Measurements from ENCODE around the gene IL17RA.

Gene IL17RA

DNA sequence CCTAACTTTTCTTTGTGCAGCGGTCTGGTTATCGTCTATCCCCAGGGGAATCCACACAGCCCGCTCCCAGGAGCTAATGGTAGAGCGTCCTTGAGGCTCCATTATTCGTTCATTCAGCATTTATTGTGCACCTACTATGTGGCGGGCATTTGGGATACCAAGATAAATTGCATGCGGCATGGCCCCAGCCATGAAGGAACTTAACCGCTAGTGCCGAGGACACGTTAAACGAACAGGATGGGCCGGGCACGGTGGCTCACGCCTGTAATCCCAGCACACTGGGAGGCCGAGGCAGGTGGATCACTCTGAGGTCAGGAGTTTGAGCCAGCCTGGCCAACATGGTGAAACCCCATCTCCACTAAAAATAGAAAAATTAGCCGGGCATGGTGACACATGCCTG lies 25.2 kb downstream of the IL17RA start:
- Histone ChIP-seq H3K4me3 (ENCODE audit: low read length) (no peak overlapping the region), H3K27ac (ENCODE audit: low read length) (no peak overlapping the region), H3K36me3 (ENCODE audit: insufficient read depth, low read depth, low read length) (no peaks in the 10 kb centered on the region), H3K27me3 (ENCODE audit: insufficient read depth, low read length) (no peaks in the 10 kb centered on the region), H3K4me1 (ENCODE audit: insufficient read depth, low read length) (no peaks in the 10 kb centered on the region), H3K9ac (ENCODE audit: low read depth, low read length) (no peak overlapping the region), H3K9me3 (ENCODE audit: insufficient read depth, low read depth, low read length) (no peaks in the 10 kb centered on the region)

DNA sequence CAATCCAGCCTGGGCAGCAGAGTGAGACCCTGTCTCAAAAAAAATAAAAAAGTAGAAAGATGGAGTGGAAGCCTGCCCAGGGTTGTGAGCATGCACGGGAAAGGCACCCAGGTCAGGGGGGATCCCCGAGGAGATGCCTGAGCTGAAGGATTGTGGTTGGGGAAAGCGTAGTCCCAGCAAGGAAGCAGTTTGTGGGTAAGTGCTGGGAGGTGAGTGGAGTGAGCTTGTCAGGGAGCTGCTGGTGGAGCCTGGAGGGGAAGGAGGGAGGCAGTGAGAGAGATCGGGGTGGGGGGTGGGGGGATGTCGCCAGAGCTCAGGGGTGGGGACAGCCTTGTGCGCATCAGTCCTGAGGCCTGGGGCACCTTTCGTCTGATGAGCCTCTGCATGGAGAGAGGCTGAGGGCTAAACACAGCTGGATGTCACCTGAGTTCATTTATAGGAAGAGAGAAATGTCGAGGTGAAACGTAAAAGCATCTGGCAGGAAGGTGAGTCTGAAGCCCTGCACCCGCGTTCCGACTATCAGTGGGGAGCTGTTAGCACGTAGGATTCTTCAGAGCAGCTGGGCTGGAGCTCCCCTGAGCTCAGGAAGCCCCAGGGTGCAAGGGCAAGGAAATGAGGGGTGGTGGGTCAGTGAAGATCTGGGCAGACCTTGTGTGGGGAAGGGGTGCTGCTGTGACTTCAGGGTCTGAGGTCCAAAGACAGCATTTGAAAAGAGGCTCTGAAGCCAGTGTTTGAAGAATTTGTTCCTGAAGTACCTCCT lies 26.2 kb downstream of the IL17RA start:
- Histone ChIP-seq H3K4me1 (ENCODE audit: insufficient read depth, low read length) (no peaks in the 10 kb centered on the region), H3K9me3 (ENCODE audit: insufficient read depth, low read depth, low read length) (no peaks in the 10 kb centered on the region), H3K9ac (ENCODE audit: low read depth, low read length) (no peak overlapping the region), H3K27ac (ENCODE audit: low read length) (no peak overlapping the region), H3K36me3 (ENCODE audit: insufficient read depth, low read depth, low read length) (no peaks in the 10 kb centered on the region), H3K27me3 (ENCODE audit: insufficient read depth, low read length) (no peaks in the 10 kb centered on the region), H3K4me3 (ENCODE audit: low read length) (no peak overlapping the region)

GRCh38 chr22:17112491-17113042 lies 27.8 kb downstream of the IL17RA start:
- peaks cover 4% of the 10 kb centered on the region; the same call in 1 of the 2 replicates for H3K4me1 ChIP-seq (ENCODE audit: insufficient read depth, low read length)
- no peaks in the 10 kb centered on the region for H3K36me3 ChIP-seq (ENCODE audit: insufficient read depth, low read depth, low read length)
- no peak overlapping the region for H3K4me3 ChIP-seq (ENCODE audit: low read length)
- H3K9ac ChIP-seq (ENCODE audit: low read depth, low read length): no peak overlapping the region
- H3K27ac ChIP-seq (ENCODE audit: low read length): no peak overlapping the region
- no peaks in the 10 kb centered on the region for H3K27me3 ChIP-seq (ENCODE audit: insufficient read depth, low read length)
- H3K9me3 ChIP-seq (ENCODE audit: insufficient read depth, low read depth, low read length): no peaks in the 10 kb centered on the region

- Histone ChIP-seq H3K4me3 (ENCODE audit: low read length) (no peak overlapping the region), H3K9ac (ENCODE audit: low read depth, low read length) (no peak overlapping the region), H3K4me1 (ENCODE audit: insufficient read depth, low read length) (peaks cover 4% of the 10 kb centered on the region; the same call in 1 of the 2 replicates), H3K36me3 (ENCODE audit: insufficient read depth, low read depth, low read length) (no peaks in the 10 kb centered on the region), H3K27ac (ENCODE audit: low read length) (no peak overlapping the region), H3K27me3 (ENCODE audit: insufficient read depth, low read length) (no peaks in the 10 kb centered on the region), H3K9me3 (ENCODE audit: insufficient read depth, low read depth, low read length) (no peaks in the 10 kb centered on the region)
Measured at GRCh38 chr22:17113600-17113999, 28.8 kb downstream of the IL17RA start.

DNA sequence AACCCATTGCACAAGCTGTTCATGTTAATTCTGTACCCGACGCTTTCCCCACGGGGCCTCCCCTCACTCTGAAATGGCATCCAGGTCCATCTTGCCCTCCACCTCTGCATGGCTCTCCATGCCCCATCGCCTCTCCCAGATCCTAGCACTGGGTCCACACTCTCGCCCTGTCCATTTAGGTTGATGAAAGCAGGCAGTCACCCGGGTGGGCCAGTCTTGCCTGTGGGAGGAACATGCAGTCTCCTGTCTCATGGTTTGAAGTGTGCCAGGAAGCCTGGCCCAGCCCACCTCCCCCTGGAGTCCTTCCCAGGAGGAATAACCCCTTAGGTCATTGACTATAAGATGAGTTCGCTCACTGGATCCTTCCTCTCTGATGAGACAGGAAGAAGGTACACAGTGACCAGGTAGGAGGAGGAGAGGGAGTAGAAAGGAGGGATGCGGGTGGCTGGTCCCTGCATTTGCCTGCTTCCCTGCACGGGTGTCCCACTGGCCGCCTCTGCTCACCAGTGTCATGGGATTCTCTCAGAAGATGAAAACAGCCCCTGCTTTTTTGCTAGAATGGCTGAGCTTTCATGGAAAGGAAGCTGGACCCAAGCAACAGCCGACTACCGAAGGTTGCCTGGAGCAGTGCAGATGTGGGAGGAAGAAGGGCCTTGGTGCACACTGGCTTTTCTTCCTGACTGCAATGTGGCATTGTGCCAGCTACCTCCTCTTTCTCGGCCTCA lies 29.5 kb downstream of the IL17RA start:
- peaks cover 3% of the 10 kb centered on the region; the same call in 1 of the 2 replicates for H3K27me3 ChIP-seq (ENCODE audit: insufficient read depth, low read length)
- H3K4me1 ChIP-seq (ENCODE audit: insufficient read depth, low read length): peaks cover 4% of the 10 kb centered on the region; the same call in 1 of the 2 replicates

DNA sequence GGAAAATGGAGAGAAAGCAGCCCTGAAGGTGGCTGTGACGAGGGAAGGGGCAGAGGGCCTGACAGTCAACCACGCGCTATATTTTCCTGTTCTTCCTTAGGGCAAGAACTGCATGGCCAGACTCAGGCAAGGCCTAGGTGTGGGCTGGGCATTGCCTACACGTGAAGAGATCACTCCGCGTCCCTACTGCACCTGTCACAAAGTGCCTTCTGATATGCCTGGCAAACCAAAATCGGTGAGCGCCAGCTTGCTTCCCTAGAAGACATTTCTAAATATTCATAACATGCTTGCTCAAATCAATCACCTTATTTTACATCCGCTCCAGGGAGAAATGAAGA lies 30.1 kb downstream of the IL17RA start:
- Histone ChIP-seq H3K36me3 (ENCODE audit: insufficient read depth, low read depth, low read length) (no peaks in the 10 kb centered on the region), H3K9ac (ENCODE audit: low read depth, low read length) (no peak overlapping the region), H3K9me3 (ENCODE audit: insufficient read depth, low read depth, low read length) (no peaks in the 10 kb centered on the region), H3K27me3 (ENCODE audit: insufficient read depth, low read length) (peaks cover 9% of the 10 kb centered on the region; the same call in 1 of the 2 replicates), H3K4me1 (ENCODE audit: insufficient read depth, low read length) (peaks cover 4% of the 10 kb centered on the region; the same call in 1 of the 2 replicates), H3K4me3 (ENCODE audit: low read length) (no peak overlapping the region), H3K27ac (ENCODE audit: low read length) (no peak overlapping the region)

More for the DNA sequence above, 29.5 kb downstream of the IL17RA start:
- Histone ChIP-seq H3K4me3 (ENCODE audit: low read length) (no peak overlapping the region), H3K27ac (ENCODE audit: low read length) (no peak overlapping the region), H3K9me3 (ENCODE audit: insufficient read depth, low read depth, low read length) (no peaks in the 10 kb centered on the region), H3K9ac (ENCODE audit: low read depth, low read length) (no peak overlapping the region; the same call in 1 of the 2 replicates), H3K36me3 (ENCODE audit: insufficient read depth, low read depth, low read length) (no peaks in the 10 kb centered on the region)

DNA sequence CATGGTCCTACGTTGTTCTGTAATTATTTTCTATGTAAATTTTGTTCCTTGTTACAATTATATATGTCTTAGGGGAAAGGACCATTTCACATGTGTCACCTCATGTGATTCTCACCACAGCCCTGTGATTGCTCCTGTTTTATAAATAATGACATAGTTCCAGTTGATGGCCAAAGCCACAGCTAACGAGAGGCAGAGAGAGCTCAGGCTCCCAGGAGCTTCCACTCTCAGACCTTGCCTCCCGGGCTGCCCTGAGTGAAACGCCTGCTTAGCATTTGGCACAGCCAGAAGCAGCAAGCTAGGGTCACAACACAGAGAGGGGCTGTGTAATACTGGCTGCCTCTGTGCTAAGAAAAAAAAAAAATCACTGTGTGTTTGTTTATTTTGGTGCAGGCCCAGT lies 30.4 kb downstream of the IL17RA start:
- Histone ChIP-seq H3K9ac (ENCODE audit: low read depth, low read length) (no peak overlapping the region), H3K36me3 (ENCODE audit: insufficient read depth, low read depth, low read length) (no peaks in the 10 kb centered on the region), H3K4me1 (ENCODE audit: insufficient read depth, low read length) (peaks cover 4% of the 10 kb centered on the region; the same call in 1 of the 2 replicates), H3K9me3 (ENCODE audit: insufficient read depth, low read depth, low read length) (no peaks in the 10 kb centered on the region), H3K27me3 (ENCODE audit: insufficient read depth, low read length) (peaks cover 10% of the 10 kb centered on the region; the same call in 1 of the 2 replicates), H3K27ac (ENCODE audit: low read length) (no peak overlapping the region), H3K4me3 (ENCODE audit: low read length) (no peak overlapping the region)

DNA sequence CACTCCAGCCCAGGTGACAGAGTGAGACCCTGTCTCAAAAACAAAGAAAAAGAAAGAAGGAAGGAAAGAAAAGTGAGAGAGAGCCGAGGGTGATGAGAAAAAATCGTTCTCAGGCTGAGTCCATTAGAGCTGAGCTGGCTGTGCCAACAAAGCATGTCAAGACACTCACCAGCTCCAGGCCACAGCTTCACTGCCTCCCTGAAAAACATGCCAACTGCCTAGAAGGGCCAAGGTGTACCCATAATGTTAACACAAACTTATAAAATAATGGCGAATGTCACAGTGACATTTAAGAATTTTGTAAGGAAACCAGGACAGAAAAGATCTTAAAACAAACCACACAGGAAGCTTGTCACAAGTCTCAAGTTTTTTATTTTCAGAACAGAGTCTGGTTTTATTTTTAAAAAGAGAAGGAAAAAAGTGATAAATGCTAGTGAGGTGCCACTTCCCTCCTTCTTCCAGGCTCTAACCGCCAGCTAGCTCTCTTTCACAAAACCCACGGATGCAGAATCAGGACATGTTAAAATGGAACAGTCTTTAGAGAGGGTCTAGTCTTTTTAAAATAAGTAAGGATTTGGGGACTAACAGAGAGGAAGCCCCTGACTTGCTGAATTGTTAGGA lies 31.3 kb downstream of the IL17RA start:
- Histone ChIP-seq H3K4me1 (ENCODE audit: insufficient read depth, low read length) (peaks cover 4% of the 10 kb centered on the region; the same call in 1 of the 2 replicates), H3K4me3 (ENCODE audit: low read length) (no peak overlapping the region), H3K9ac (ENCODE audit: low read depth, low read length) (no peak overlapping the region), H3K36me3 (ENCODE audit: insufficient read depth, low read depth, low read length) (no peaks in the 10 kb centered on the region), H3K9me3 (ENCODE audit: insufficient read depth, low read depth, low read length) (no peaks in the 10 kb centered on the region), H3K27me3 (ENCODE audit: insufficient read depth, low read length) (peaks cover 10% of the 10 kb centered on the region; the same call in 1 of the 2 replicates), H3K27ac (ENCODE audit: low read length) (no peak overlapping the region)

- Histone ChIP-seq H3K9ac (ENCODE audit: low read depth, low read length) (no peak overlapping the region), H3K36me3 (ENCODE audit: insufficient read depth, low read depth, low read length) (no peaks in the 10 kb centered on the region), H3K27ac (ENCODE audit: low read length) (no peak overlapping the region)
Measured at GRCh38 chr22:17116572-17117330, 32.0 kb downstream of the IL17RA start.

DNA sequence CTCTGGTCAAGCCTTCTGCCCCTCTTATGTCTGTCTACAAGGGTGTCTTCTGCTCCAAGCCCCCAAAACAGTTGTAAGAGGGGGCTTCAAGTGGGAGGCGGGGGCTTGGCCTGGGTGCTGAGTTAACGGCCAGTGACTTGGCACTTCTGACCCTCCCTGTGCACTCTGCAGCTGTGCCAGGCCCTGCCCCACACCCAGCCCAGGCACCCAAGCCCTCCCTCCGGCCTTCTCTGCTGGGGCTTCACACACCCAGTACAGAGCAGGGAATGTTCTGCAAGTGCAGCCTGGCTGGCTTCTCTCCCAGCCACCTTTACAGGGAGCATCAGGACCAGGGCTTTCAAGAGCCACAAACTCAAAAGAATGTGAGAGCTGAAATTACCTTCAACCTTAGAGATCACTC lies 32.6 kb downstream of the IL17RA start:
- Histone ChIP-seq H3K27me3 (ENCODE audit: insufficient read depth, low read length) (peaks cover 17% of the 10 kb centered on the region), H3K4me1 (ENCODE audit: insufficient read depth, low read length) (peaks cover 10% of the 10 kb centered on the region; the same call in 1 of the 2 replicates), H3K4me3 (ENCODE audit: low read length) (no peak overlapping the region), H3K27ac (ENCODE audit: low read length) (no peak overlapping the region), H3K9me3 (ENCODE audit: insufficient read depth, low read depth, low read length) (no peaks in the 10 kb centered on the region), H3K36me3 (ENCODE audit: insufficient read depth, low read depth, low read length) (no peaks in the 10 kb centered on the region), H3K9ac (ENCODE audit: low read depth, low read length) (no peak overlapping the region)

More at GRCh38 chr22:17116572-17117330, 32.0 kb downstream of the IL17RA start:
- Histone ChIP-seq H3K4me3 (ENCODE audit: low read length) (no peak overlapping the region), H3K4me1 (ENCODE audit: insufficient read depth, low read length) (peaks cover 4% of the 10 kb centered on the region; the same call in 1 of the 2 replicates), H3K27me3 (ENCODE audit: insufficient read depth, low read length) (peaks cover 10% of the 10 kb centered on the region; the same call in 1 of the 2 replicates), H3K9me3 (ENCODE audit: insufficient read depth, low read depth, low read length) (no peaks in the 10 kb centered on the region)

DNA sequence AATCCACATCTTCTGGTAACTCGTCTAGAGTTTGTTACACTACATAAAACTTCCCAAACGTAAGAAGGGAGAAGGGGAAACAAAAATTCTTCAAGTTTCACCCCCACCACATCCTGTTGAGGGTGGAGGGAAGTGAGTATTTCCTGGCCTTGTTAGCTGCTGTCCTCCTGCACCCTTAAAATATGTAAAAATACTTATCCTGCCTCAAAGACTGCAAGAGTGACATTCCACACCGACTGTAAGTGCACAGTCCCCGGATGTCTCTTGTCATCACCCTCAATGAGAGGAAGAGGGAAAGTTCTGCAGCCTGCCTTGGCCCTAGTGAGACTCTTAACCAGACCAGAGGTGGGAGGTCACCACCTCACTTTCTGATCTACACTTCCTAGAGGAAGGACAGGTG lies 33.1 kb downstream of the IL17RA start:
- H3K27ac ChIP-seq (ENCODE audit: low read length): no peak overlapping the region
- peaks cover 10% of the 10 kb centered on the region; the same call in 1 of the 2 replicates for H3K4me1 ChIP-seq (ENCODE audit: insufficient read depth, low read length)
- no peaks in the 10 kb centered on the region for H3K9me3 ChIP-seq (ENCODE audit: insufficient read depth, low read depth, low read length)
- no peak overlapping the region for H3K4me3 ChIP-seq (ENCODE audit: low read length)
- H3K9ac ChIP-seq (ENCODE audit: low read depth, low read length): no peak overlapping the region
- H3K36me3 ChIP-seq (ENCODE audit: insufficient read depth, low read depth, low read length): no peaks in the 10 kb centered on the region
- peaks cover 18% of the 10 kb centered on the region for H3K27me3 ChIP-seq (ENCODE audit: insufficient read depth, low read length)
